Measurements from ENCODE around the gene POLN.
A peak's percentile ranks its signal among the peaks of the same experiment; 100 is the strongest.
"Not testable (repeated sequence)": the region's sequence is repeated elsewhere in the genome, so short reads cannot be mapped to it uniquely, and the experiment has no call there.

POLN gene

GRCh38 chr4:2051086-2051485 is 190.8 kb downstream of the POLN start:
- DNase-seq, result no peak

- DNase-seq, result no peak
Measured at GRCh38 chr4:2049811-2050210, 192.1 kb downstream of the POLN start.

GRCh38 chr4:2049381-2049780 is 192.5 kb downstream of the POLN start:
- DNase-seq, result no peak

- DNase-seq, result no peak
Measured at GRCh38 chr4:2048831-2049230, 193.1 kb downstream of the POLN start.

GRCh38 chr4:2047781-2048581 is 193.9 kb downstream of the POLN start:
- DNase-seq, result no peak

- no peak for DNase-seq
Measured at GRCh38 chr4:2047031-2047660, 194.8 kb downstream of the POLN start.

GRCh38 chr4:2046031-2046961 is 195.6 kb downstream of the POLN start:
- no peak for DNase-seq

- DNase-seq, result no peak
Measured at GRCh38 chr4:2045518-2045951, 196.4 kb downstream of the POLN start.

- no peak for DNase-seq
Measured at GRCh38 chr4:2044542-2045517, 197.1 kb downstream of the POLN start.

GRCh38 chr4:2044119-2044485 is 197.8 kb downstream of the POLN start:
- no peak for DNase-seq

- DNase-seq, result no peak
Measured at GRCh38 chr4:2043396-2044118, 198.4 kb downstream of the POLN start.

GRCh38 chr4:2042947-2043395 is 198.9 kb downstream of the POLN start:
- DNase-seq, result no peak

- DNase-seq, result peak; percentile 49
Measured at GRCh38 chr4:2042204-2042946, 199.5 kb downstream of the POLN start.

- DNase-seq, result peak; percentile 87
Measured at GRCh38 chr4:2041239-2042130, 200.4 kb downstream of the POLN start.

- no peak for DNase-seq
Measured at GRCh38 chr4:2040391-2041238, 201.3 kb downstream of the POLN start.

GRCh38 chr4:2036866-2037265 is 205.1 kb downstream of the POLN start:
- no peak for DNase-seq

GRCh38 chr4:2036327-2036726 is 205.6 kb downstream of the POLN start:
- no peak for DNase-seq

- DNase-seq, result not testable (repeated sequence)
Measured at GRCh38 chr4:2031161-2031560, 210.8 kb downstream of the POLN start.

- DNase-seq, result not testable (repeated sequence)
Measured at GRCh38 chr4:2027120-2027519, 214.8 kb downstream of the POLN start.

All from activated naive CD4-positive, alpha-beta T cell treated with anti-CD3 and anti-CD28 coated beads, Interleukin-2, amount 50 U/mL, for 16 hours (primary cell).